ENCODE results near the gene AMMECR1.
"Not testable (repeated sequence)": the region's sequence is repeated elsewhere in the genome, so short reads cannot be mapped to it uniquely, and the experiment has no call there.

Gene AMMECR1

GRCh38 chrX:110257889-110258288 lies 60.0 kb downstream of the AMMECR1 start:
- no peak for DNase-seq

- DNase-seq = no peak
Measured at GRCh38 chrX:110252711-110253110, 65.2 kb downstream of the AMMECR1 start.

- DNase-seq = no peak
Measured at GRCh38 chrX:110251961-110252360, 65.9 kb downstream of the AMMECR1 start.

GRCh38 chrX:110251526-110251925 lies 66.4 kb downstream of the AMMECR1 start:
- DNase-seq = no peak

GRCh38 chrX:110250847-110251246 lies 67.0 kb downstream of the AMMECR1 start:
- no peak for DNase-seq

GRCh38 chrX:110248578-110248977 lies 69.3 kb downstream of the AMMECR1 start:
- DNase-seq = no peak

GRCh38 chrX:110245011-110245410 lies 72.9 kb downstream of the AMMECR1 start:
- peak; percentile 16 for DNase-seq

GRCh38 chrX:110242371-110242770 lies 75.5 kb downstream of the AMMECR1 start:
- DNase-seq = no peak

GRCh38 chrX:110241816-110242215 lies 76.1 kb downstream of the AMMECR1 start:
- DNase-seq = no peak

GRCh38 chrX:110238259-110238658 lies 79.6 kb downstream of the AMMECR1 start:
- not testable (repeated sequence) for DNase-seq

- not testable (repeated sequence) for DNase-seq
Measured at GRCh38 chrX:110231485-110231884, 86.4 kb downstream of the AMMECR1 start.

GRCh38 chrX:110229497-110230111 lies 88.3 kb downstream of the AMMECR1 start:
- DNase-seq = not testable (repeated sequence)

GRCh38 chrX:110228453-110228852 lies 89.4 kb downstream of the AMMECR1 start:
- no peak for DNase-seq

GRCh38 chrX:110226931-110227330 lies 91.0 kb downstream of the AMMECR1 start:
- DNase-seq = peak; percentile 25

GRCh38 chrX:110224926-110225617 lies 92.8 kb downstream of the AMMECR1 start:
- no peak for DNase-seq

GRCh38 chrX:110222497-110223257 lies 95.2 kb downstream of the AMMECR1 start:
- DNase-seq = no peak

- peak; percentile 28 for DNase-seq
Measured at GRCh38 chrX:110219920-110220319, 98.0 kb downstream of the AMMECR1 start.

GRCh38 chrX:110218591-110218990 lies 99.3 kb downstream of the AMMECR1 start:
- peak; percentile 83 for DNase-seq

- no peak for DNase-seq
Measured at GRCh38 chrX:110216027-110216426, 101.9 kb downstream of the AMMECR1 start.

GRCh38 chrX:110215411-110215810 lies 102.5 kb downstream of the AMMECR1 start:
- no peak for DNase-seq

GRCh38 chrX:110214684-110215083 lies 103.2 kb downstream of the AMMECR1 start:
- no peak for DNase-seq

- no peak for DNase-seq
Measured at GRCh38 chrX:110213183-110213582, 104.7 kb downstream of the AMMECR1 start.

- DNase-seq = no peak
Measured at GRCh38 chrX:110212299-110212698, 105.6 kb downstream of the AMMECR1 start.

- no peak for DNase-seq
Measured at GRCh38 chrX:110211340-110211739, 106.5 kb downstream of the AMMECR1 start.
